Endothelial cell of hepatic sinusoid (primary cell): ENCODE results near the gene SH2D1A.

Source experiments
- in situ Hi-C: cut with HindIII; loops from 2 replicates; pipeline ENCODE4 v1.10.0; 2017; ENCODE audit warnings: low sequenced_read_pairs

Gene SH2D1A

GRCh38 chrX:124415115-124415800, 68.9 kb downstream of the SH2D1A start:
- in situ Hi-C loops, result no loop called here

- in situ Hi-C loops, result no loop called here
Observed at GRCh38 chrX:124421898-124422655, 75.7 kb downstream of the SH2D1A start.
